Panc1 (cell line): Measurements from ENCODE around the gene ARID4B. TPM values are rescaled to one million over a fixed set of nuclear protein-coding genes. Genes with fewer than 3 reads are reported as not detected.

Experiments used
- ATAC-seq: fragments of 200-7000 bp; cut with Tn5 transposase; 2 replicates; pipeline ENCODE4 v1.9.1; 2020; ENCODE audit warnings: mild to moderate bottlenecking, moderate library complexity
- BruUV-seq: library from RNA; stranded (reverse); fragments of 400-500 nt; replicated peaks from 2 replicates; lab custom pipeline; 2021; lab: Mats Ljungman, UMichigan
- CTCF ChIA-PET: fragments of 300-600 bp; sonication (Branson Sonifier 250); formaldehyde crosslinking; loops from one replicate; lab custom pipeline; 2022; ENCODE audit warnings: antibody characterized with exemption; lab: Charles Lee
- POLR2A ChIA-PET: fragments of 300-600 bp; sonication (Branson Sonifier 250); formaldehyde crosslinking; loops from one replicate; lab custom pipeline; 2022; ENCODE audit warnings: antibody characterized with exemption; lab: Charles Lee
- DNase-seq: peaks from one replicate; pipeline ENCODE4 v3.0.0-alpha.2; 2010; ENCODE audit warnings: low read depth, low spot score
- H3K27ac ChIP-seq: 2 replicates; pipeline ENCODE4 v1.5.1; 2011; ENCODE audit warnings: mild to moderate bottlenecking, low read length, inconsistent platforms
- H3K27me3 ChIP-seq: fragments of 200-500 bp; sonication (Bioruptor generic); 2 replicates; pipeline ENCODE4 v1.6.0; 2014; ENCODE audit warnings: low read length, inconsistent platforms; ENCODE audit not compliant: control insufficient read depth, insufficient read depth
- H3K36me3 ChIP-seq: fragments of 200-500 bp; sonication (Bioruptor generic); 2 replicates; pipeline ENCODE4 v1.5.1; 2014; ENCODE audit warnings: inconsistent platforms, mild to moderate bottlenecking, low read length, moderate library complexity; ENCODE audit not compliant: control insufficient read depth, insufficient read depth
- H3K4me1 ChIP-seq: 2 replicates; pipeline ENCODE4 v1.5.1; 2011; ENCODE audit warnings: inconsistent platforms, mild to moderate bottlenecking, low read length, moderate library complexity; ENCODE audit not compliant: control insufficient read depth, insufficient read depth
- H3K4me3 ChIP-seq, 2 experiments: 2 replicates each; pipeline ENCODE4 v1.5.1; 2011 to 2012; ENCODE audit warnings: low read depth in 2 of 2, low read length in 2 of 2, mild to moderate bottlenecking in 2 of 2, inconsistent platforms in 1 of 2, moderate library complexity in 1 of 2
- H3K9me3 ChIP-seq: fragments of 200-500 bp; sonication (Bioruptor generic); 2 replicates; pipeline ENCODE4 v1.5.1; 2014; ENCODE audit warnings: low read depth, mild to moderate bottlenecking, inconsistent platforms, low read length, moderate library complexity; ENCODE audit not compliant: control insufficient read depth, insufficient read depth
- POLR2AphosphoS5 ChIP-seq: IDR thresholded peaks from 2 replicates; pipeline ENCODE4 v1.6.1; 2012; ENCODE audit warnings: mild to moderate bottlenecking, low read depth, low read length, moderate library complexity
- SIN3A ChIP-seq: IDR thresholded peaks from 2 replicates; pipeline ENCODE4 v1.6.1; 2012; ENCODE audit warnings: low read depth, mild to moderate bottlenecking, low read length, moderate library complexity, borderline replicate concordance; ENCODE audit not compliant: insufficient read depth
- TCF7L2 ChIP-seq: IDR thresholded peaks from 2 replicates; pipeline ENCODE4 v1.6.1; 2011; ENCODE audit warnings: mild to moderate bottlenecking, low read depth, low read length, inconsistent platforms
- in situ Hi-C: cut with HindIII; loops from 2 replicates; pipeline ENCODE4 v1.10.0; 2016; ENCODE audit warnings: low sequenced_read_pairs, low pct_unique_long_range_greater_than_20kb
- intact Hi-C: fragments of 100-400 bp; cut with micrococcal nuclease; formaldehyde crosslinking; loops from one replicate; pipeline ENCODE4 v1.10.0; 2022; ENCODE audit not compliant: unreplicated experiment
- total RNA-seq: library from RNA; stranded (reverse); gene quantifications from one replicate; pipeline ENCODE4 v1.2.1, GENCODE V29; 2021; ENCODE audit not compliant: unreplicated experiment
- TF ChIP-seq, protein P1 (sequence below): fragments of 450-650 bp; IDR thresholded peaks from 2 replicates; pipeline ENCODE4 v1.5.1; 2017; ENCODE audit warnings: mild to moderate bottlenecking
- TF ChIP-seq, protein P2 (sequence below), 2 experiments: IDR thresholded peaks; 2 replicates each; pipeline ENCODE4 v1.6.1; 2011 to 2012; ENCODE audit warnings: low read depth in 2 of 2, control low read depth in 1 of 2, low read length in 1 of 2, mild to moderate bottlenecking in 1 of 2, moderate library complexity in 1 of 2; ENCODE audit not compliant: insufficient read depth in 1 of 2

Gene ARID4B
- total RNA-seq, 1 experiment from 2014 or later: 37.5 TPM

DNA sequence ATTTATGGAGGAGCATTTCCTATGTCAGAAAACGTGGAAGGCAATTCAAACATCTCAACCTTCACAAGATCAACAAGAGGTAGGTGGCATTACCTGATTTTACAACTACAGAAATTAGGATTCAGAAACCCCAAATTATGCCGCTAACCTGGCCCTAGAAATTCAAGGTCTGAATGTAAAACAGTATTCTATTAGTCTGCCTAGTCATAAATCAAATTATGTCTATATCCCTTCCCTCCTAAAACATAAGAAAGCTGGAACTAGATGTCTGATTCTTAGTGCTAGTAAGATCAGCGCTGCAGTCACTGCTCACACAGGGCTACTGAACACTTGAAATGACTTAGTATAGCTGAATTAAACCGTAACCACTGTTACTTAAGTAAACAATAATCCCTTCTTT, 200.8 kb downstream of the ARID4B start:
- peaks cover 17% of the 10 kb centered on the region for H3K36me3 ChIP-seq
- peaks cover 12% of the 10 kb centered on the region for H3K4me1 ChIP-seq
- TF ChIP-seq POLR2AphosphoS5 (no peak), SIN3A (no peak), TCF7L2 (no peak)
- TF ChIP-seq, protein P1, sequence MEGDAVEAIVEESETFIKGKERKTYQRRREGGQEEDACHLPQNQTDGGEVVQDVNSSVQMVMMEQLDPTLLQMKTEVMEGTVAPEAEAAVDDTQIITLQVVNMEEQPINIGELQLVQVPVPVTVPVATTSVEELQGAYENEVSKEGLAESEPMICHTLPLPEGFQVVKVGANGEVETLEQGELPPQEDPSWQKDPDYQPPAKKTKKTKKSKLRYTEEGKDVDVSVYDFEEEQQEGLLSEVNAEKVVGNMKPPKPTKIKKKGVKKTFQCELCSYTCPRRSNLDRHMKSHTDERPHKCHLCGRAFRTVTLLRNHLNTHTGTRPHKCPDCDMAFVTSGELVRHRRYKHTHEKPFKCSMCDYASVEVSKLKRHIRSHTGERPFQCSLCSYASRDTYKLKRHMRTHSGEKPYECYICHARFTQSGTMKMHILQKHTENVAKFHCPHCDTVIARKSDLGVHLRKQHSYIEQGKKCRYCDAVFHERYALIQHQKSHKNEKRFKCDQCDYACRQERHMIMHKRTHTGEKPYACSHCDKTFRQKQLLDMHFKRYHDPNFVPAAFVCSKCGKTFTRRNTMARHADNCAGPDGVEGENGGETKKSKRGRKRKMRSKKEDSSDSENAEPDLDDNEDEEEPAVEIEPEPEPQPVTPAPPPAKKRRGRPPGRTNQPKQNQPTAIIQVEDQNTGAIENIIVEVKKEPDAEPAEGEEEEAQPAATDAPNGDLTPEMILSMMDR: no peak
- TF ChIP-seq, protein P2, sequence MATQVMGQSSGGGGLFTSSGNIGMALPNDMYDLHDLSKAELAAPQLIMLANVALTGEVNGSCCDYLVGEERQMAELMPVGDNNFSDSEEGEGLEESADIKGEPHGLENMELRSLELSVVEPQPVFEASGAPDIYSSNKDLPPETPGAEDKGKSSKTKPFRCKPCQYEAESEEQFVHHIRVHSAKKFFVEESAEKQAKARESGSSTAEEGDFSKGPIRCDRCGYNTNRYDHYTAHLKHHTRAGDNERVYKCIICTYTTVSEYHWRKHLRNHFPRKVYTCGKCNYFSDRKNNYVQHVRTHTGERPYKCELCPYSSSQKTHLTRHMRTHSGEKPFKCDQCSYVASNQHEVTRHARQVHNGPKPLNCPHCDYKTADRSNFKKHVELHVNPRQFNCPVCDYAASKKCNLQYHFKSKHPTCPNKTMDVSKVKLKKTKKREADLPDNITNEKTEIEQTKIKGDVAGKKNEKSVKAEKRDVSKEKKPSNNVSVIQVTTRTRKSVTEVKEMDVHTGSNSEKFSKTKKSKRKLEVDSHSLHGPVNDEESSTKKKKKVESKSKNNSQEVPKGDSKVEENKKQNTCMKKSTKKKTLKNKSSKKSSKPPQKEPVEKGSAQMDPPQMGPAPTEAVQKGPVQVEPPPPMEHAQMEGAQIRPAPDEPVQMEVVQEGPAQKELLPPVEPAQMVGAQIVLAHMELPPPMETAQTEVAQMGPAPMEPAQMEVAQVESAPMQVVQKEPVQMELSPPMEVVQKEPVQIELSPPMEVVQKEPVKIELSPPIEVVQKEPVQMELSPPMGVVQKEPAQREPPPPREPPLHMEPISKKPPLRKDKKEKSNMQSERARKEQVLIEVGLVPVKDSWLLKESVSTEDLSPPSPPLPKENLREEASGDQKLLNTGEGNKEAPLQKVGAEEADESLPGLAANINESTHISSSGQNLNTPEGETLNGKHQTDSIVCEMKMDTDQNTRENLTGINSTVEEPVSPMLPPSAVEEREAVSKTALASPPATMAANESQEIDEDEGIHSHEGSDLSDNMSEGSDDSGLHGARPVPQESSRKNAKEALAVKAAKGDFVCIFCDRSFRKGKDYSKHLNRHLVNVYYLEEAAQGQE (IDR thresholded peaks at IDR 0.05; ENCODE audit: insufficient read depth in 1 of 2, low read depth in 2 of 2, low read length in 1 of 2): no peak
- no peaks in the 10 kb centered on the region for H3K27me3 ChIP-seq
- BruUV-seq: TSS peak; percentile 75
- no peak for ATAC-seq
- POLR2A ChIA-PET: interaction anchor here (0.6 kb wide), 2 partner anchors 32 to 708 kb away, joined by 3 to 6 read pairs; no protein-coding TSS in a partner anchor
- intact Hi-C loops (no loop called here), in situ Hi-C loops (no loop called here)
- no peak for DNase-seq
- CTCF ChIA-PET: no interaction called here
- no peaks in the 10 kb centered on the region for H3K9me3 ChIP-seq
- peak overlapping the region; percentile 95 to 97 for H3K4me3 ChIP-seq
- H3K27ac ChIP-seq: peak overlapping the region; percentile 97

DNA sequence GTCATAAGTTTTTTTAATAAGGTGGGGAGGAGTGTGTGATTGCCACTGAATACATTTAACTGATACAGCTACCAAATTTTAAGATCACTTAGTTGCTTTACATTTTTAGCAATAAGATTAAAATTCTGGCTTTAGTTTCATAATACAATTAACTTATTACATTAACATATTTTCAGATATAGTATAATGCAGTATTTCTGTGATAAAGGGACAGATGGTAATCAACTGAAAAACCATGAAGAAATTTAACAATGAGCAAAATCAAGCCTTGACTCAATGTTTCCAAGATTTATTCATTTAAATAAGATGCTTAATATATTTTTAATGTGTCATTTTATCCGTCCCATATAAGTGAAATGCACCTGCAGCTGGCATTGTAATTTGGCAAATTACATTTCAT, 203.3 kb downstream of the ARID4B start:
- Histone ChIP-seq H3K4me1 (peaks cover 8% of the 10 kb centered on the region), H3K27me3 (no peaks in the 10 kb centered on the region), H3K27ac (no peak overlapping the region), H3K36me3 (peaks cover 32% of the 10 kb centered on the region), H3K9me3 (no peaks in the 10 kb centered on the region), H3K4me3 (no peak overlapping the region)
- in situ Hi-C loops (no loop called here), intact Hi-C loops (no loop called here)
- DNase-seq: no peak
- no peak for TF ChIP-seq POLR2AphosphoS5
- TF ChIP-seq, protein P1: no peak
- no peak for TF ChIP-seq TCF7L2
- TF ChIP-seq, protein P2 (IDR thresholded peaks at IDR 0.05; ENCODE audit: insufficient read depth in 1 of 2, low read depth in 2 of 2, low read length in 1 of 2): no peak
- TF ChIP-seq SIN3A: no peak
- POLR2A ChIA-PET: no interaction called here
- CTCF ChIA-PET: no interaction called here
- BruUV-seq: TSS peak; percentile 4
- ATAC-seq: no peak
